Activated naive CD4-positive, alpha-beta T cell treated with anti-CD3 and anti-CD28 coated beads, Interleukin-2, amount 50 U/mL, for 16 hours (primary cell): Measurements from ENCODE around the gene GPRC5B.

Source experiments
- DNase-seq: peaks from one replicate; pipeline ENCODE4 v3.0.0-alpha.2; 2020

GPRC5B gene

GRCh38 chr16:19868421-19868820 lies 16.2 kb downstream of the GPRC5B start:
- no peak for DNase-seq

GRCh38 chr16:19864566-19864965 lies 20.1 kb downstream of the GPRC5B start:
- no peak for DNase-seq

DNA sequence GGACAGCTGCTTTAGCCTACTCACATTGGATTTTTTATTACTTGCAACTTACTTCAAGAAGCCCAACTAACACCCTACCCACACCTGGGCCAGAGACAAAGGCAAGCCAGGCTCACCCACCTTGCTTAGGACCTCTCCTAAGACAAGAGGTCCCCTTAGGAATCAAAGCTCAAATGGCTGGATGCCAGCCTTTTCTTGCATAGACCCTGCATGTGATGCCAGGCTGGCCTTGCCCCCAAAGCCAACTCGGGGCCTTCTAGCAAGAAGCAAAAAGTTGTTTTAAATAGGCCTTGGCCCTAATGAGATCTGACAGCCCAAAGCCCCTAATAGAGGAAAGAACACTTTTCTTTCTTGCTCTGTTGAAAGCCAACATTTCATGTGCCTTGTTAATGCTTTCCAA lies 20.7 kb downstream of the GPRC5B start:
- DNase-seq: no peak

GRCh38 chr16:19861811-19862327 lies 22.8 kb downstream of the GPRC5B start:
- DNase-seq: no peak

DNA sequence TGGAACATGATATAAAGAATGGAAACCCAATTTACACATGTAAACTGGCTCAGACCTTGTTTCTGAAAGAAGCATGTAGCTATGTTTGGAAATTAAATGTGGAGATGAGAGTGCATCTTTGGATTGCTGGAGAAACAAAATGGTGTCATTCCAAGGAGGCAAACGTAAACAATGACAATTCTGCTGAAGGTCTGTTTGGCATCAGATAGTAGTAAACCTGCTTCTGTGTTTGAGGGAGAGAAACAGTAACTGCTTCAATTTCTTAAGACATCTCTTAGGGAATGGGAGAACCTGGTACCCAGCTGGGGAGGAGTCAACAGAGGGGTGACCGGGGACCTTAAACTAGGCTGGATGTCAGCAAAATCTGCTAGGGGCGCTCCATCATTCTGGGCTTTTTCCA lies 23.5 kb downstream of the GPRC5B start:
- DNase-seq: no peak

- DNase-seq: no peak
Measured at GRCh38 chr16:19860166-19861041, 24.2 kb downstream of the GPRC5B start.

DNA sequence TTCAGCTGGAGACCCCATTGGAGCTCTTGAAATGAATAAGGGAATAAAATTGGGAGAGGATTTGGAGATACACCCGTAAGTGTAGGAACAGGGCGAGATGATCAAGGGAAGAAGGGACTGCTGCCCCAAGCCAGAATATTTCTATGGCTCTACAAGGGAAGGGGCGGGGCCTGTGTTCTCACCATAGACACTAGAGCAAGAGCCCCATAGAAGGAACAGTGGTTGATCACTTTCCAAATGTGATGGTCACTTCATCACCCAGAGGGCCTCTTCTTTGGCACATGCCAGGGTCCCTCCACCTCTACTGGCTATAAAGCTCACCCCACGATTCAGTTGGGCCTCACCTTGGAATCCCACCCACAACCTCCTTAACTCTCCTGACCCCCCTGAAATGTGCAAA lies 25.0 kb downstream of the GPRC5B start:
- no peak for DNase-seq

DNA sequence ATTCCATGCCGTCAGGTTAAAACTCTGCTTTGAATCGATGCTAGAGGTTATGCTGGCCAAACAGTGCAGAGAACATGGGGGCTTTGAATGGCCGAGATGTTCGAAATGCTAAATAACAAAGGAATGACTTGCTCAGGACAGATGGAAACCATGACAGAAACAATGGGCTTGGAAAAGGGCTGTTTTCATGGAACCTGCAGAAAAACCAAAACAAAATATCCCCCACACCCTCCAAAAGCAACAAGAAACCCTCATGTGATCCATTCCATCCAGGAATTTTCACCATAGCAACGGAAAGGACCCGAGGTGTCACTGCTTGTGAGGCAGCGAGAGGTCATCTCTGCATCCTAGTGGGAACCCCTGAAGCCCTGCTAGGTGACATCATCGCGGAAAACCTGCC lies 25.5 kb downstream of the GPRC5B start:
- no peak for DNase-seq

- DNase-seq: no peak
Measured at GRCh38 chr16:19858340-19859018, 26.2 kb downstream of the GPRC5B start.

DNA sequence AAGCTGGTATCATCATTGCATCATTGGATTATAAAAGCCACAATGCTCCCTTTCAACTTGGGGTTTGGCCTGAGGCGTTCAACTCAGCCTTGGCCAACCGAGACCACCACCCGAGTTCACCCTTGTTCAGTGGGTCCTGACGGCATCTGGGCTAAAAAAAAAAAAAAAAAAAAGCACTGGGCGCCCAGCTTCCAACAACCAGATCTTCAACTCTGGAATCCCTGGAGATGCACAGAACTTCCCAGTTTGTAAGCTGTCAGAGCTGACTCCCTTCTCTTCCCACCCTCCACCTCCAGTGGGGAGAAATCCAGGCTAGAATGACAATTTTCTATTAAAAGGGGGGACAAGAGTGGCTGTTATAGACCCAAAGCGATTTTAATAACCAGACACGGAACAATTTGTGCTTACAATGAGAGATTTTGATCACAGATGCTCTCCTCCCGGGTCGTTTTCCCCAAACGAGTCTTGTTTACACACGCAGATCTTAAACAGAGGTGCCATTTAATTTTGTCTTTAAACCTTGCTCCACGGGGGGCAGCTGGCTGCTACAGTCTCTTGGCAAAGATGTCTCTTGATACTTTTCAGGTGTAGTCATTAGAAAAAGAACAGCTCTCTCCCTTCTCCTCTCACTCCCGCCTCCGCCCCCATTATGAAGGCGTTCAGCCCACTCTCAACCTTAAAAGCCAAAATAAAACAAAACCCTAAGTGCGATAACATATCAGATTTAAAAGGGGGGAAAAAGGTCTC lies 26.9 kb downstream of the GPRC5B start:
- DNase-seq: no peak

- DNase-seq: no peak
Measured at GRCh38 chr16:19856120-19856519, 28.5 kb downstream of the GPRC5B start.

DNA sequence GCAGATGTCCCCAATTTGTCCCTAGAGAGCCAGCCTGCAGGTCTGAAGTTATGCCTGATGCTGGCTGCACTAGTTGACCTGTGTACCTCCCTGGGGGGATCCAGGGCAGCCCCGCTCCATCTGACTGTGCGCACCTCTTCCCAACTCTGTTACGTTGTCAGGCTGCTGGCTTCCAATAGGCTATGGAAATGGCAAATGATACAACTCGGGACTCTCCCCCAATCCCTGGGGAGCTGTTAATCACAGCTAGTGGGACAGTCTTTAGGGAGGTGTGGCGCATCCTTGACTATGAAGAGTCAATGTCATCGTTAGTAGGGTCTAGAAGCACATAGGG lies 30.1 kb downstream of the GPRC5B start:
- no peak for DNase-seq

DNA sequence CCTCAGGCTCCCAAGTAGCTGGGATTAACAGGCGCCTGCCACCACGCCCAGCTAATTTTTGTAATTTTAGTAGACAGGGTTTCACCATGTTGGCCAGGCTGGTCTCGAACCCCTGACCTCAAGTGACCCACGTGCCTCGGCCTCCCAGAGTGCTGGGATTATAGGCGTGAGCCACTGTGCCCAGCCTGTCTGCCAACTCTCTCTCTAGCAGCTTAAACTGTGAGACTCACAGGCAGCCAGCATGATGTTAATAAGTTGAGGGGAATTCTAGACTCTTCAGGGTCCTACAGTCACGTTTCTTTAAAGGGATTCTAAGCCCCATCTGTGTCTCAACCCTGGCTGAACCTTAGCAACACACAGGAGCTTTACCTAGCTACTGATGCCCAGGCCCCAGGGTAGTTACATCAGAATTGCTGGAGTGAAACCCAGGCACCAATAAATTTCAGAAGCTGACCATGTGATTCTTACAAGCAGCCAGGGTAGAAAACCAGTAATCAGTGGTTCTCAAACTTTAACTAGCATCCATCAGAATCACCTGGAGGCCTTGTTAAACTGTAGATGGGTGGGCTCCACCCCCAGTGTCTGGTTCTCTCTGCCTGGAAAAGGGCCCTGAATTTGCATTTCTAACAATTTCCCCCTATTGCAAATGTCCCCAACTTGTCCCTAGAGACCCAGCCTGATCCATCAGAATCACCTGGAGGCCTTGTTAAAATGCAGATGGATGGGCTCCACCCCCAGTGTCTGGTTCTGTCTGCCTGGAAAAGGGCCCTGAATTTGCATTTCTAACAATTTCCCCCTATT lies 30.7 kb downstream of the GPRC5B start:
- no peak for DNase-seq

GRCh38 chr16:19853132-19853741 lies 31.4 kb downstream of the GPRC5B start:
- DNase-seq: no peak

GRCh38 chr16:19851476-19851875 lies 33.2 kb downstream of the GPRC5B start:
- DNase-seq: no peak

DNA sequence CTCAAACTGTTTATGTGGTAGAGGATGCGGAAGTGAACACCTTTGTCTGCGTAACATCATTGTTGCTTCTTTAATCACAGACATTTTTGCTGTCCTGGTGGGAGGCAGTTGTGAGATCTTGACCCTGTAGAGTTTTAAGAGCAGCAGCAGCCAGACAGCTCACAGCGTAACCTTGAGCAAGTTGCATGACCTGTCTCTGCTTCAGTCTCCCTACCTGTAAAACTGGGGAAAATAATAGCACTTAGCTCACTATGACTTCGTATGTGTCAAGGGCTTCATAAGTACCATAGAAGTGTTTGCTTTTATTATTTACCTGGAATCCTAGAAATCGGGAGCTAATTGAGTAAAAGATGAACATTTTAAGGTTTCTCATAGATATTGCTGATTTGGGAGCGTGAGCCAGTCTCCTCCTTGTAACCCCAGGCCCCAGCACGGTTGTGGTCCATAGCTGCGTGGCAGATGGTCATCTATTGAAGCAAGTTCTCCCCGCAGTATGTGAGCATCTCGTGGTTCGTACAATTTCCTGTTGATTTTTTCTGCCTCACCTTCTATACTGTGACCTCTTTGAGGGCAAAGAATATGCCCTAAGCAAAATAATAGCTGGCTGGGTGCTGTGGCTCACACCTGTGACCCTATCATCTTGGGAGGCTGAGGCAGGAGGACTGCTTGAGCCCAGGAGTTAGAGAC lies 34.4 kb downstream of the GPRC5B start:
- no peak for DNase-seq

- no peak for DNase-seq
Measured at GRCh38 chr16:19848756-19849155, 35.9 kb downstream of the GPRC5B start.

GRCh38 chr16:19846436-19846835 lies 38.2 kb downstream of the GPRC5B start:
- no peak for DNase-seq

DNA sequence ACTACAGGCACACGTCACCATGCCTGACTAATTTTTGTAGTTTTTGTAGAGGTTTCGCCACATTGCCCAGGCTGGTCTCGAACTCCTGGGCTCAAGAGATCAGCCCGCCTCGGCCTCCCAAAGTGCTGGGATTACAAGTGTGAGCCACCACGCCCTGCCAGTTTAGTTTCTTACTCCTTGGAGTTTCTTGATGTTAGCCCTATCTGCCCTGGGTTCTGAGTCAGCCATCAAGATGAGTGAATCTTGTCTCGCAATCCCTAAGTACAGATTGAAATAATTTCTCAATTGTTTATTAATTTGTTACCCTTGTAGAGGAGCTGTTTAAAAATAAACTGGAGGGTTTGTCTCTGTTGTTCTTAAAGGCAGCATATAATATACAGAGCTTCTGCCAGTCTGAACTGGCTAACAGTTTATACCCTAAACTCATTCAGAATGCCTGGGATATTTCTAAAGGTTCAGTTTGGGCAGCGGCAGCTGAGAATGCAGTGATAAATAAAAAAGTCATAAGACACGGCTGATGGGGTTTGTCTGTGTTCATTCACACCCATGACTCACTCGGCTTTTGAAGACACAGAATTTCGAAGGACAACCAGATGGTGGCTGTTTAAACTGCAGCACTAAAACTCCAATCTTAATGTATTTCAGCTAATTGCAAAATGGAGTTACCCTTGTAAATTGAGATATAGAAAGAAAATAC lies 39.6 kb downstream of the GPRC5B start:
- no peak for DNase-seq

GRCh38 chr16:19843371-19843770 lies 41.3 kb downstream of the GPRC5B start:
- DNase-seq: no peak
